HepG2 (cell line): ENCODE results near the gene SEC16A. TPM values are rescaled to one million over a fixed set of nuclear protein-coding genes. Genes with fewer than 3 reads are reported as not detected.

Experiments used
- CREB1 ChIP-seq, 2 experiments: fragments of 450-650 bp in 1 of 2; IDR thresholded peaks; 2 replicates each; pipeline ENCODE4 v1.6.1; 2016 to 2017; ENCODE audit warnings: control low read depth in 1 of 2, mild to moderate bottlenecking in 1 of 2, missing compliant biosample characterization in 1 of 2, missing genetic modification characterization in 1 of 2
- EED ChIP-seq: sonication (generic); formaldehyde crosslinking; IDR thresholded peaks from 2 replicates; pipeline ENCODE4 v1.5.0; 2020; ENCODE audit warnings: mild to moderate bottlenecking, missing genetic modification reagents
- FOXA1 ChIP-seq, 2 experiments: fragments of 450-650 bp in 1 of 2; sonication (generic) in 1 of 2; formaldehyde crosslinking in 1 of 2; IDR thresholded peaks; 2 replicates each; pipeline versions ENCODE4 v1.4.0 to v1.6.1; 2016 to 2020; ENCODE audit warnings: missing genetic modification reagents in 1 of 2
- HHEX ChIP-seq: IDR thresholded peaks from 2 replicates; pipeline ENCODE4 v1.6.1; 2016; ENCODE audit warnings: control low read depth
- HNF4G ChIP-seq, 2 experiments: sonication (generic) in 1 of 2; formaldehyde crosslinking in 1 of 2; IDR thresholded peaks; 2 replicates each; pipeline versions ENCODE4 v1.4.0 to v1.6.1; 2011 to 2020; ENCODE audit warnings: borderline replicate concordance in 2 of 2, low read depth in 2 of 2, mild to moderate bottlenecking in 2 of 2, low read length in 1 of 2, missing genetic modification reagents in 1 of 2, moderate library complexity in 1 of 2
- NCOA5 ChIP-seq: sonication (generic); formaldehyde crosslinking; IDR thresholded peaks from 2 replicates; pipeline ENCODE4 v1.4.0; 2020; ENCODE audit warnings: missing genetic modification reagents
- PHF8 ChIP-seq: sonication (generic); formaldehyde crosslinking; IDR thresholded peaks from 2 replicates; pipeline ENCODE4 v1.5.0; 2020; ENCODE audit warnings: missing genetic modification reagents
- PLSCR1 ChIP-seq: sonication (generic); formaldehyde crosslinking; IDR thresholded peaks from 2 replicates; pipeline ENCODE4 v1.5.0; 2020; ENCODE audit warnings: missing genetic modification reagents, mild to moderate bottlenecking, borderline replicate concordance
- PRPF4 ChIP-seq: fragments of 200-400 bp; formaldehyde crosslinking; IDR thresholded peaks from 2 replicates; pipeline ENCODE4 v1.6.1; 2016; ENCODE audit warnings: low read length, low read depth; ENCODE audit not compliant: poor library complexity, severe bottlenecking
- SNAPC2 ChIP-seq: sonication (generic); formaldehyde crosslinking; IDR thresholded peaks from 2 replicates; pipeline ENCODE4 v1.8.1; 2022; ENCODE audit warnings: mild to moderate bottlenecking, missing genetic modification reagents
- SP5 ChIP-seq: IDR thresholded peaks from 2 replicates; pipeline ENCODE4 v1.6.1; 2016; ENCODE audit warnings: low read depth, borderline replicate concordance
- ZFAT ChIP-seq: sonication (generic); formaldehyde crosslinking; conservative IDR thresholded peaks from 2 replicates; pipeline ENCODE4 v1.8.1; 2023; ENCODE audit warnings: missing genetic modification reagents, inconsistent platforms
- ZHX1 ChIP-seq: sonication (generic); formaldehyde crosslinking; IDR thresholded peaks from 2 replicates; pipeline ENCODE4 v1.8.1; 2022; ENCODE audit warnings: low read depth, mild to moderate bottlenecking, missing genetic modification reagents
- ZNF333 ChIP-seq: sonication (generic); formaldehyde crosslinking; IDR thresholded peaks from 2 replicates; pipeline ENCODE4 v1.4.0; 2020; ENCODE audit warnings: mild to moderate bottlenecking, missing genetic modification reagents, borderline replicate concordance
- ZNF512B ChIP-seq: sonication (generic); formaldehyde crosslinking; IDR thresholded peaks from 2 replicates; pipeline ENCODE4 v1.5.1; 2020; ENCODE audit warnings: missing genetic modification reagents, mild to moderate bottlenecking, borderline replicate concordance
- ZNF564 ChIP-seq: sonication (generic); formaldehyde crosslinking; IDR thresholded peaks from 2 replicates; pipeline ENCODE4 v1.8.1; 2023; ENCODE audit warnings: mild to moderate bottlenecking, missing genetic modification reagents
- ZNF574 ChIP-seq: sonication (generic); formaldehyde crosslinking; IDR thresholded peaks from 2 replicates; pipeline ENCODE4 v1.4.0; 2020; ENCODE audit warnings: missing genetic modification reagents
- ZNF674 ChIP-seq: sonication (generic); formaldehyde crosslinking; IDR thresholded peaks from 2 replicates; pipeline ENCODE4 v1.5.0; 2020; ENCODE audit warnings: low read depth, mild to moderate bottlenecking, missing genetic modification reagents
- ZSCAN30 ChIP-seq: sonication (generic); formaldehyde crosslinking; IDR thresholded peaks from 2 replicates; pipeline ENCODE4 v1.5.0; 2020; ENCODE audit warnings: mild to moderate bottlenecking, missing genetic modification reagents
- polyA plus RNA-seq, 8 experiments: library from polyadenylated mRNA; depleted of rRNA in 3 of 8; stranded (reverse) in 7 of 8; unstranded in 1 of 8; fragments of >200 nt; fragmentation: Illumina TruSeq in 4 of 8; extraction: Trizol in 4 of 8; gene quantifications; 2 replicates each; pipeline versions ENCODE4 v1.2.1 to v1.2.3, GENCODE V29; 2011 to 2016; ENCODE audit warnings: low read depth in 4 of 8, missing spikeins in 1 of 8, mixed read lengths in 1 of 8; ENCODE audit not compliant: insufficient read depth in 1 of 8
- total RNA-seq, 5 experiments: library from RNA; depleted of rRNA; stranded (reverse); fragments of >200 nt; fragmentation: Illumina TruSeq; extraction: Trizol; gene quantifications; 2 replicates each; pipeline ENCODE4 v1.2.3, GENCODE V29; 2016; ENCODE audit warnings: low read depth in 1 of 5

The SEC16A gene
- total and polyA plus RNA-seq, 2 of the 13 experiments (the other 11 are each of a cell fraction or from before 2014, with no cell fraction given) = 15.9 to 18.9 TPM

GRCh38 chr9:136484153-136485048, 1.6 kb upstream of the SEC16A start (continued):
- no peak for TF ChIP-seq HNF4G (IDR thresholded peaks at IDR 0.05; ENCODE audit: borderline replicate concordance, low read depth, low read length)
- no peak for TF ChIP-seq HNF4G (CRISPR knock-in tag; IDR thresholded peaks at IDR 0.05; ENCODE audit: borderline replicate concordance, low read depth)
- no peak for TF ChIP-seq SP5 (CRISPR knock-in tag)
- TF ChIP-seq PHF8 (CRISPR knock-in tag) = peak; percentile 63
- TF ChIP-seq ZNF333 = no peak
- no peak for TF ChIP-seq HHEX (CRISPR knock-in tag)
- no peak for TF ChIP-seq ZNF564
- TF ChIP-seq EED (CRISPR knock-in tag) = no peak
- no peak for TF ChIP-seq ZSCAN30
- no peak for TF ChIP-seq CREB1 (IDR thresholded peaks at IDR 0.05)
- no peak for TF ChIP-seq CREB1 (CRISPR knock-in tag; IDR thresholded peaks at IDR 0.05)
- TF ChIP-seq SNAPC2 (CRISPR knock-in tag) = 0 out of 2 replicates have a peak, but pooled peaks have one; percentile 31
- TF ChIP-seq NCOA5 (CRISPR knock-in tag) = no peak
- no peak for TF ChIP-seq ZNF674 (CRISPR knock-in tag)
- no peak for TF ChIP-seq PRPF4
- TF ChIP-seq ZNF574 (CRISPR knock-in tag) = no peak
- TF ChIP-seq ZNF512B (CRISPR knock-in tag) = no peak
- TF ChIP-seq FOXA1 (IDR thresholded peaks at IDR 0.05) = no peak
- no peak for TF ChIP-seq FOXA1 (CRISPR knock-in tag; IDR thresholded peaks at IDR 0.05)
- no peak for TF ChIP-seq ZHX1 (CRISPR knock-in tag)
- TF ChIP-seq PLSCR1 (CRISPR knock-in tag) = no peak
- no peak for TF ChIP-seq ZFAT (CRISPR knock-in tag)
